Dedifferentiated amniotic fluid mesenchymal stem cell (primary cell): Measurements from ENCODE around the gene CKAP5.
"Not testable (repeated sequence)": the region's sequence is repeated elsewhere in the genome, so short reads cannot be mapped to it uniquely, and the experiment has no call there.

Experiments
- DNase-seq: peaks from one replicate; pipeline ENCODE4 v3.0.0-alpha.2; 2016; ENCODE audit errors: extremely low spot score

The CKAP5 gene

DNA sequence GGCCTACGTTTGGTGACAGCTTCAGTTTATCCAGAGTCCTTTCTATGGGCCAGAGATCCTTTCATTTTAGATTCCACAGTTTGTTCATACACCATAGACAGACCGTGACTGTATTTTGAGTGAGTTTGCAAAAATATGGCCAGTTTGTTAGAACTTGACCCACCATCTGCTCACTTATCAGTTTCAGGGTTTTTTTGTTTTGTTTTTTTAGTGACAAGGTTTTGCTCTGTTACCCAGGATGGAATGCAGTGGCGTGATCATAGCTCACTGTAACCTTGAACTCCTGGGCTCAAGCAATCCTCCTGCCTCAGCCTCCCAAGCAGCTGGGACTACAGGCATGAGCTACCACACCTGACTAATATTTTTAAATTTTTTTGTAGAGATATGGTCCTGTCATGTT, 9.1 kb upstream of the CKAP5 start:
- no peak for DNase-seq

DNA sequence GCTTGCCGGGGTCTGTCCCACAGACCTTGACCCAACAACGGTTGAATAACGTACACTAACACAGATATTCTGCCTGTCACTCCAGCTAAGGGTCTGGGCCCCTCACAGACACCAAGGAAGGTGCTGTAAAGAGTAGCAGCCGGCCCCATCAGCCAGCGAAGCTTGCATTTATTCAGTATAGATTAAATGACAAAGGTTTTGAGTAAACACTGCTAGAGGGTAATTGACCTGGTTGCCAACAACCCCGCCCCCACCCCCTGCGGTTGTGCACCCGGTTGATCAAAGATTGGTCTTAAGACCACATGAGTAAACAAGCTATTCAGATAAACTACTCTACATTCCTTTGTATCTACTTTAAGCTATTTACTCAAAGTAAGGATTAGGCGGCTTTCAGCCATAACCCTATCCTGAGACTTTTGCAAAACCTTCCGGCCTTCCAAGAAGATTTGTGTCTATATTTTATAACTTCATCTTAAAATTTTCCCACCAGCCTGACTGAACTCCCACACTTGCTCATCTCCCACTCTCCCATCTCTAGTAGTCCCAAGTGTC, 4.8 kb upstream of the CKAP5 start:
- no peak for DNase-seq

DNA sequence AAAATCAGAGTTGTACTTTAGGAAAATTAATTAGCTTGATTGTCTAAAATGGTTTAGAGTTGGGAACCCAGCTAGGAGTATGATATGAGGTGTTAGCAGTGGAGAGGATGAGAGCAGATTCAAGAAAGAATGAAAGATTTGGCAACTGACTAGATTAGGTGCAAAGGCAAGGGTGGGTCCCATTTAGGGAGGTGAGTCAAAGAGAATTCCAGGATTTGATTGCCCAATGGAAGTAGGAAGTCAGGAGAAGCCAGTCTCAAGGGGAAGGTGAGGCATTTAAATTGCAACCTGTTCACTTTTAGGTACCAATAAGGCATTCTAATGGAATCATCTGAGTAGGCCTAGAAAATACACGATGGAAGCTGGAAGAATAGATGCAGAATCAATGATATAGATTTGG, 3.6 kb upstream of the CKAP5 start:
- no peak for DNase-seq

DNA sequence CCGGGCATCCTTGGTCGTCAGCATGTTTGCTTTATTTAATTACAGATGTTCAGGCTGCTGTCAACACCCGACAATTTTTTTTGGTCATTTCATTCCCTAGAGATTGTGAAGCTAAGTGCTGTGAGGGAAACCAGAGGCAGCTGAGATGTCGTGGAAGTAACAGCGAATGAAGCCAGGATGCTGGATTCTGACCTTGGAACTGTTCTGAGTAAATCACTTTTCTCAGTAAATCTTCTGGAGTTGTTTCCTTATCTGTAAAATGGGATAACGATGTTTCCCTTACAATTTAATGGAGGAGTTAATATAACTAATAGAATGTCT, 390 bp upstream of the CKAP5 start:
- no peak for DNase-seq

DNA sequence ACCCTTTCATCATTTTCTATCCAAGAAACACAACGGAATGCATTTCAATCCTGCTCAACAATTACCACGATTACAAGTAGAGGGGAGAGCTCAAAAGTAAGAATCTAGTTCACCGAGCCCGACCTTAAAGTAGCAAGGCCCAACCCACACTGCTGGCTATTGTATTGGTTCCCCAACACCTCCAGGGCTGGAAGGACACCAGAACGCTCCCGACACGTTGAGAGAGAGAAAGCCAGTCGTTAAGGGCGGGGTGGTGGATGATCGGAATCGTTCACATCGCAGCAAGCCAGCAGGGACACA, 690 bp downstream of the CKAP5 start:
- no peak for DNase-seq

DNA sequence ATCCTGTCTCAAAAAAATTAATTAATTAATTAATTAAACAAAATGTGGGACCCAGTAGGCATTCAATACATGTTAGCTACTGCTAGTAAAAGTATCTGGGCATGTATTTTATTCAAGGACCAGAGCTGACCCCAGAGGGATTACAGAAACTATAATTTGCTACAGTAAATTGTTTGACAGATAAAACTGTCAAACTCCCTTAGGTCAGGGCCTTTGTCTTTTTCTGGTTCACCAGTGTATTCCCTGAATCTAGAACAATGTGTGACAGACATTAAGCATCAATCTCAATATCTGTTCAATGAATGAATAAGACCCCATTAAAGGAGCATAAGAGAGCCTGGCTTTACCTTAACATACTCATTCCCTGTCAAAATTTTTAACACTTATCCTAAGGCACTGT, 6.0 kb downstream of the CKAP5 start:
- no peak for DNase-seq

DNA sequence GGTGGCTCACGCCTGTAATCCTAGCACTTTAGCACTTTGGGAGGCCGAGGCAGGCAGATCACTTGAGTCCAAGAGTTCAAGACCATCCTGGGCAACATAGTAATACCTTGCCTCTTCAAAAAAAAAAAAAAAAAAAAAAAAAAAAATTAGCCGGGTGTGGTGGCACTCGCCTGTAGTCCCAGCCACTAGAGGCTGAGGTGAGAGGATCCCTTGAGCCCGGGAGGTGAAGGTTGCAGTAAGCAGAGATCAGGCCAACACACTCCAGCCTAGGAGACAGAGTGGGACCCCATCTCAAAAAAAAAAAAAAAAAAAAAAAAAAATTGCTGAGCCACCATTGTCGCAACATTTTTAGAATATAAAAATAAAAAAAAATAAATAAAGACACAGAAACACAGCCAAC, 7.6 kb downstream of the CKAP5 start:
- no peak for DNase-seq

DNA sequence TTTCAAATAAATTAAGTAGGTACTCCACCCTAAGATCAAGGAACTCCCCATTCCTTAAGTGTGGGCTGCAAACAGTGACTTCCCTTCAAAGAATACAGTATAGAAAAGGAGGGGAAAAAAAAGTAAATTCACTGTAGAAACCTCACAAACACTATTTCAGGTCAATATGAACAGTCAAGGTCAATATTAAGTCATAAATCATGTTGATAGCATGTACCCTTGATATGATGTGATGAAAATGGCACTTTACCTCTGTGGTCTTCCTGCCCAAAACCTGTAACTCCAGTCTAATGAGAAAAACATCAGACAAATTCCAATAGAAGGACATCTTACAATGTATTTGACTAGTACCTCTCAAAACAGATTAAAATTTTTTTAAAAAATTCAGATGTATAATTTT, 8.2 kb downstream of the CKAP5 start:
- no peak for DNase-seq

DNA sequence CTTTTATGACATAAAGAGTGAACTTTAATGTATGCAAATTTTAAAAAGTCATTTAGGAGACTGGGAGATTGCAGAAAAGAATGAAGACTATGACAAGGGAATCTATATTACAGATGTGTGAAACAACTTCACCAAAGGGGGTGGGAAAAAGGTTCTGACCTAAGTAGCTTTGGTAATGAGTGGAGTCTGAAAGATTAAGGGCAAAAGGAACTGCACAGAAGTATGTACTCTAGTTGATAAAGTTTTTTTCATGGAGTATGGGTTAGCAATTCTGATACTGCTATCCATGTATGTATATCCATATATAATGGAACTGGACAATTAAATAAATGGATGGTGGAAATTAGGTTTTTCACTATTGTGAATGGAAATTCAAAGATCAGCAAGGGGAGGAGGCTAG, 9.2 kb downstream of the CKAP5 start:
- no peak for DNase-seq

DNA sequence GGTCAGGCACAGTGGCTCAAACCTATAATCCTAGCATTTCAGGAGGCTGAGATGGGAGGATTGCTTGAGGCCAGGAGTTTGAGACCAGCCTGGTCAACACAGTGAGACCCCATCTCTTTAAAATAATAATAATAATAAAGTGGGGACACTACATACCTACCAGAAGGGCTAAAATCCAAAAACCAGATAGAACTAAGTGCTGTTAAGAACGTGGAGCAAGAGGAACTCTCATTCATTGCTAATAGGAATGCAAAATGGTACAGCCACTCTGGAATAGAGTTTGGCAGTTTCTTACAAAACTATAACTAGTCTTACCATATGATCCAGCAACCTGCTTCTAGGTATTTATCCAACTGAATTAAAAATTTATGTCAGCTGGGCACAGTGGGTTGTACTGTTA, 9.6 kb downstream of the CKAP5 start:
- DNase-seq: no peak

DNA sequence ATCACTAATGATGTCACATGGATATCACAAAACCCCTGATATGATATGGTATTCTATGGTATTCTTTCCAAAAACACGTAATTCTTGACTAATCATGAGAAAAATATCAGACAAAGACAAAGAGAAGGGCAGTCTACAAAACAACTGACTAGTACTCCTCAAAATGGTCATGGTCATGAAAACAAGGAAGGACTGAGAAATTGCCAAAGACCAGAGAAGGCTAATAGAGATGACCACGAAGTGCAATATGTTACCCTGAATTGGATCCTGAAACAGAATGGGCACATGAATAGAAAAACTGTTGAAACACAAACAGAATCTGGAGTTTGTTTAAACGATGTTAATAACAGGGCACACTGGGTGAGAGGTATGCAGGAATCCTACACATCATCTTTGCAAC, 10.2 kb downstream of the CKAP5 start:
- DNase-seq: no peak

DNA sequence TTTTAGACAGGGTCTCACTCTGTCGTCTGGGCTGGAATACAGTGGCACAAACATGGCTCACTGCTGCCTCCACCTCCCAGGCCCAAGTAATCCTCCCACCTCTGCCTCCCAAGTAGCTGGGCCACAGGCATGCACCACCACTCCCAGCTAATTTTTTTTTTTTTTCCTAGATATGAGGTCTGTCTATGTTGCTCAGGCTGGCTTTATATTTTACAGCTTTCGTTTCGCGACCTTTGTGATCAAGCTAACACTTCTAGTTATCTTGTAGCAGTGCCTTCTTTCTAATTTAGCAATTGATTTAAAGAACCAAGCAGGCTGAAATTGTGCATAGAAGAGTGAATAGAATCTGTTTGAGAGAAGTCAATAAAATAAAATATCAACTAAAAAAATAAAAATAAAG, 11.3 kb downstream of the CKAP5 start:
- DNase-seq: no peak

DNA sequence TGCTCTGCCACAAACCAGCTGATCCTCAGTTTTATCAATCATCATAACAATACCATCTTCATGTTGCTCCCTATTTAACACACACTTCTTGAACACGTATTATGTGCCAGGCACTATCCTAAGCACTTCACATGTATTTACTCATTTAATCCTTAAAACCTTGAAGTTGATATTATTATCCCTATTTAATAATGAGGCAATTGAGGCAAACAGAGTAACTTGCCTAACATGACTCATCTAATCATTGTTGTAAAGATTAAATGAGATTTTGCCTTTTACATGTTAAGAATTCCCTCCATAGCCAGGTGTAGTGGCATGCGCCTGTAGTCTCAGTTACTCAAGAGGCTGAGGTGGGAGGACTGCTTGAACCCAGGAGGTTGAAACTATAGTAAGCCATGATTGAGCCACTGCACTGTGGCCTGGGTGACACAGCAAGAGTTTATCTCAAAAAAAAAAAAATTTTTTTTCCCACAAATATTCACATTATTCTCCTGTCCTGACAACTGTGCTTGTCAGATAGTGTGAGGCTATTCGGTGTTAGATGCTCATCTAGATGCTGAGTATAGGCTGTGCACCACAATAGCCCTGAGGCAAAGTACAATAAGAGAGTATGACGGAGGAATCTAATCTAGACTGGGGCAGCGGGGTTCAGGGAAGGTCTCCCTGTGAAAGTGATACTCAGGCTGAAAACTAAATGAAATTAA, 13.4 kb downstream of the CKAP5 start:
- no peak for DNase-seq

DNA sequence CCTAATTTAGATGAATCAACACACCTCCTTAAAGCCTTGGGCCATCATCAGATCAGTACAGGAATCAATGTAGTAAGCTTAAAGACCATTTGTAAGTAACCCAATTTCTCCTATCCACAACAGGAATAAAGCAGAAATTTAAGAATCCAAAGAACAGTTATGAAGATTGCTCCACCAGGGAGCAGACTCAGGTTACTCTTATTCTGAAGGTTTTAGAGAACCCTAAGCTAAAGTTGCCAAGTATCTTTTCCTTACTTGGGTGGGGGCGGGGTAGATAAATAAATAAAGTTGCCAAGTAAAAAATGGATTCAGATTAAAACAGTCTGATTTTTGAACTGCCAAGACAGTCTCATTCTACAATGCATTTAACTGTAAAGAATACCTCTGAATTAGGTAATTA, 18.1 kb downstream of the CKAP5 start:
- DNase-seq: peak; percentile 17

DNA sequence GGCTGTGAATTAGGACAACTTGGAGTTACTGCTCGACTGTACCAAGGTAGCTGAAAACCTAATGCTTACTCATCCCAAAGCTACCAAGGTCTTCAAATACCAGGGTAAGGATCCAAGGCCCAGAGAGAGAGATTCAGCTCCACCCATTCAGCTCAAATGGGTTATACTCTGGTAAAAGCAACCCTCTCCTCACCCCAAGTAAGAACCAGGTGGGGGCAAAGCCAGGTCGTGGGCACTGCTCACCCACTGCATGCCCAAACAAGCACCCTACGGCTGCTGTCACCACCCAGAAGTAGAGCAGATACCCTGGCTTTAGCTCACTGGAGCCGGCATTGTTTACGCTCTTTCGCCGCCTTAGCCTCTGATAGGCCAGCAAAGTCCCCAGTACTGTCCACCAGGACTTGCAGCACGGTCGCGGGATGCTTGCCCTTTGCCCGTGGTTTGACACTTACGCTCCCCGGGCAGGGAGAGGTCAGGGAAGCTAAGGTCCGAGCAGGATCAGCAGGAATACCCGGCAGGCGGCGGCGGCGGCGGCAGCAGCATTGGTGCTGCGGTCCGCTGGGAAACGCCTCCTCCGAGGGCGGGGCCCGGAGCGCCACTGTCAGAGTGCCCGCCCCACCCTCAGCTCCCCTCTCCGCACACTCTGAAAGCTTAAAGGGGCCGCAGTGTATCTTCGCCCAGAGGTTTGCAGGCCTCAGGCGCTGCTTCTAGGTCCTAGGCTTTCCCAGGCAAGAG, 19.6 kb downstream of the CKAP5 start:
- peak; percentile 42 for DNase-seq

DNA sequence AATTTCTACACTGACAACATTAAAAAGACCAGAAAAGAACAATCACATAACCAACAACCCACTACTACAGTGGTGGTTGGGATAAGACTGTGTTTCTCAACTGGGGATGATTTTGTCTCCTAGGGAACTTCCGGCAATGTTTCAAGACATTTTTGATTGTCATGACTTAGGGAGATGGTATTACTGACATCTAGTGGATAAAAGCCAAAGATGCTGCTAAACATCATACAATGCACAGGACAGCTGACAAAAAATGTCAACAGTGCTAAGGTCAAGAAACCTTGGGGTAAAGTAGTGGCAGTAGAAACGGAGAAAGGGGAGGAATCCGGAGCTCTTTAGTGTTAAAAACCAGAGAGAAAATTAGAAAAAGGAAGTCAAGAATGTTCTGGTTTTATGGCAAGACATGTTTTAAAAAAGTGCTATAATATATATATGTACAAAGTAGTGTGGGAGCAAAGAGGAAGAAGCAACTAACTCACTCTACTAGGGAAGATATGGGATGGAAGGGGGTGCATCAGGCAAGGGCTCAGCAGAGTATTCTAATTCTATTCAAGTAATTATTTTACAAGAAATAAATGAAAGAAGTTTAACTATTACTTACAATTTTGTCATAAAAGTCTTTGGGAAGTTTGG, 37.2 kb downstream of the CKAP5 start:
- peak; percentile 39 for DNase-seq

DNA sequence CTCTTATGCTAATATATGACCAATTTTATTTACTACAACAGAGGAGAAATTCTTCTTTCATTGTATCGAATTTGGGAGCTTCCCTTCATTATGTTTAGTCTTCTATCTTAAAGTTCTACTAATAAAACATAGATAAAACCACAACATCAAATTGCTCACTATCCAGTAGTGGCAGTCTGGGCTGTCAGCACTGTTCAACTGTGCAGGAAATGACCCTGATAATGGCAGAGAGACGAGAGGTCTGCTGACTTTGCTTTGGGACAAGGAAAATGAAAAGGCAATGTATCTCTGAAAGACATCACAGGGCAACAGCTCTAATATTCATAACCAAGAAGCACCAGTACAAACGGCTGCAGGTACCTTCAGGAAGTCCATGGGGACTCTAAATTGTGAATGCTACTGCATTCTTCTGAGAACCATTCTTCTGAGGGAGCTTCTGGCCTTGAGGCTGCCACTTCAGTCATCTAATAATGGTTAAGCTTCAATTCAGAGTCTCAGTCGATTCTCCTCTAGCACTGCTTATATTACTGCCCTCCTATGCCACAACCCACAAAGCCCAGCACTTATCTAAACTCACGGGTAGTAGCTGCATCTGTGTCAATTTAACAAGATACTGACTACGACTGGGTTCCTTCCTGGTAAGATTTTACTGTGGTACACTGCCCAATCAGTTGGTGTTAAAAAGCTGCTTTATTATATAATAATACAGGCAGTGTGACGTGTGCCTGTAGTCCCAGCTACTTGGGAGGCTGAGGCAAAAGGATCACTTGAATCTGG, 44.2 kb downstream of the CKAP5 start:
- no peak for DNase-seq

DNA sequence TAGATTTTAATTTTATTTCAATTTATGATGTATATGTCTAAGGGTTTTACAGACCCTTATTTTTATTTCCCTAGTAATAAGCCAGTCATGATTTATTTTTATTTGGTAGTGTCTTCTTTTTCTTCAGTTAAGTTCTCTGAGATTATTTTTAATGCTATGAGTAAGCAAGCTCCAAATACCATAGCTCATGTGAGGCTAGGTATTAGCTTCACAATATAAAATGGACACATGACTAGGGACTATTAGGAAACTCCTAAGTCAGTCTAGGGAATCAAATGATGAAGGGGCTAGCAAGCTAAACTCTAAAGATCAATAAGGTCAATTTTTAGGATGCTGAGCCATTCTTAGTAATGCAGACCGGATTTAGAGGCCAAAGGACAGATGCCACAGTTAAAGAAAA, 45.9 kb downstream of the CKAP5 start:
- no peak for DNase-seq

DNA sequence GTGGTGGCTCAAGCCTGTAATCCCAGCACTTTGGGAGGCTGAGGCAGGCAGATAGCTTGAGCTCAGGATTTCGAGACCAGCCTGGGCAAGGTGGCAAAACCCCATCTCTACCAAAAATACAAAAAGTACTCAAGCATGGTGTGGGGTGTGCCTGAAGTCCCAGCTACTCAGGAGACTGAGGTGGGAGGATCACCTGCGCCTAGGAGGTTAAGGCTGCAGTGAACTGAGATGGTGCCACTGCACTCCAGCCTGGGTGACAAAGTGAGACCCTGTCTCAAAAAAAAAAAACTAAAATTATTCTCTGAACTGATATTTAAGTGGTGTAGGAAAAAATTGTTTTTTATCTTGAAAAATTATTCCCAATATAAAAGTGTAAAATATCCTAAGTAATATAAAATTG, 46.4 kb downstream of the CKAP5 start:
- not testable (repeated sequence) for DNase-seq

DNA sequence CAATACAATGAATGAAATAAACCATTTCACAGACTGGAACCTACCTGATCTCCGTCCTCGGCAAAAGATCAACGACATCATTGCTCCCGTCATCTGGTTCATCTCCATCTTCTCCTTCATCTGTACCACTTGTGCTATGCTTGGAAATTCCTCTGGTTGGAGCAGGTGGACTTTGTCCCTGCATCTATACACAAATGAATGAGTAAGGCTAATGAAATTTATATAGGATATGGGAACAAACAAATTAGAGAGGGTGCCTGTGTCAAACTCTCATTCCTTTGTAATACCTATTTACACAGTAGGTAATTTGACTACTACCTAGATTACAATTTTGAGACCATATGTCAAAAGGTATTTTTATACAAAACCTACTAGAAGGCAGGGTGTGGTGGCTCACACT, 67.7 kb downstream of the CKAP5 start:
- DNase-seq: no peak

DNA sequence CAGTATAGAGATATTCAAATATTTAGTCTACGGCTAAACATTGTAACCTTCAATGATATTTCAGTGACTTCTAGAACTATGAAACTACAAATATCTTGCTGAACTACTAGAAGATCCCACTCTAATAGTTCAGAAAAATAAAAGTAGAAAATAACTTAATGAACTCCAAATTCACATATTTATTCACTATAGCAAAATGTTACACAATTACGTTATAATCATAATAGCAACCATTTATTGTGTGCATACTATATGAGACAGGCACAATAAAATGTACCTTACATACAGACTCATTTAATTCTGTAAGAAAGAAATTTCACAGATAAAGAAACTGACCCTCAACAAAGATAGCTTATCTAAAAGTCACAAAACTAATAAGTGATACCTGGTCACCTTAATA, 69.2 kb downstream of the CKAP5 start:
- no peak for DNase-seq

DNA sequence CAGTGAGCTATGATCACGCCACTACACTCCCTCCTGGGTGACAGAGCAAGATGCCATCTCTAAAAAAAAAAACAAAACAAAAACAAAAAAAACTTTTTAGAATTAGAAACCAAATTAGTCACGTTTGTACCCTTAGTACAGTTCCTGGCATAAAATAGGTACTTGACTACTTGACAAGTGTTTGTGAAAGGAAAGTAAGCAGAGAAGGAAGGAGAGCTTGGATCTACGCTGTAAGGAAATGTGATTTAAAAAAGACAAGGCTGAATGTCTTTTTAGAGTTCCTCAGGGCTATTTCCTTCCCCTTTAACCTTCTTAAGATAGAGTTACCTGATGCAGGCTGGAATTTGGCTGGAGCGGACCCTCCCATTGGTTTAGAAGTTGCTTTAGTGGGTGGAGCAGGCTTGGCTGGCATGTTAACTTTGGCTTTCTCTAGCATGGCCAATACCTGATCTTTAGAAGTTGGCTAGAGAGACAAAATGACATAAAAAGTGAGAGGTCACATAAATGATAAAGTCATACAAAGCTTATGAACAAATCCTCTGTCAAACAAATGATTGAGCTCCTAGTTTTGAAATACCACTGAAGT, 76.4 kb downstream of the CKAP5 start:
- DNase-seq: no peak
